Measurements from ENCODE around the gene RTN1.

Gene RTN1

DNA sequence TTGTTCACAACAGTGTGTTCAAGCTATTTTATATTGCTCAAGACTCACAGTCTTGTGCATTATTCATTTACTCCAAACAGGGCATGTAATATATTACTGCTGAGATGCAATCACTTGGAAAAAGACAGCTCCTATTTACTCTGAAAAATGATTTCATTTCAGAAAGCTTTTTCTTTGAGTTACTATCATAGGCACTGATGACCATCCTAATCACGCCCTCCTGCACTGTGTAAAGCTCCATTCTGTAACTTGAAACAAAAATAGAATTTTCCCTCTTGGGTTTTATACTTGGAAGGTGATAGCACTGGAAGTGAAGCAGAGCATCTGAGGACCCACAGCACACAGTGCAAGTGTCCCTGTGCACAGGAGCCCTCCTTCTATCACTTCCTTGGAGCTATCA is 55.6 kb downstream of the RTN1 start:
- H3K27ac ChIP-seq (ENCODE audit: low read depth, low read length), result no peak overlapping the region
- no peaks in the 10 kb centered on the region for H3K79me2 ChIP-seq (ENCODE audit: insufficient read depth, low read length)
- H4K20me1 ChIP-seq (ENCODE audit: low read depth, low read length), result no peaks in the 10 kb centered on the region
- H3K36me3 ChIP-seq (ENCODE audit: low read length), result no peaks in the 10 kb centered on the region
- H3K9ac ChIP-seq (ENCODE audit: low read length), result no peak overlapping the region
- TF ChIP-seq EZH2phosphoT487 (conservative IDR thresholded peaks at IDR 0.05; ENCODE audit: low read length), result no peak
- TF ChIP-seq, protein P1, sequence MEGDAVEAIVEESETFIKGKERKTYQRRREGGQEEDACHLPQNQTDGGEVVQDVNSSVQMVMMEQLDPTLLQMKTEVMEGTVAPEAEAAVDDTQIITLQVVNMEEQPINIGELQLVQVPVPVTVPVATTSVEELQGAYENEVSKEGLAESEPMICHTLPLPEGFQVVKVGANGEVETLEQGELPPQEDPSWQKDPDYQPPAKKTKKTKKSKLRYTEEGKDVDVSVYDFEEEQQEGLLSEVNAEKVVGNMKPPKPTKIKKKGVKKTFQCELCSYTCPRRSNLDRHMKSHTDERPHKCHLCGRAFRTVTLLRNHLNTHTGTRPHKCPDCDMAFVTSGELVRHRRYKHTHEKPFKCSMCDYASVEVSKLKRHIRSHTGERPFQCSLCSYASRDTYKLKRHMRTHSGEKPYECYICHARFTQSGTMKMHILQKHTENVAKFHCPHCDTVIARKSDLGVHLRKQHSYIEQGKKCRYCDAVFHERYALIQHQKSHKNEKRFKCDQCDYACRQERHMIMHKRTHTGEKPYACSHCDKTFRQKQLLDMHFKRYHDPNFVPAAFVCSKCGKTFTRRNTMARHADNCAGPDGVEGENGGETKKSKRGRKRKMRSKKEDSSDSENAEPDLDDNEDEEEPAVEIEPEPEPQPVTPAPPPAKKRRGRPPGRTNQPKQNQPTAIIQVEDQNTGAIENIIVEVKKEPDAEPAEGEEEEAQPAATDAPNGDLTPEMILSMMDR (IDR thresholded peaks at IDR 0.05; ENCODE audit: insufficient read depth, low read length, poor library complexity, severe bottlenecking), result no peak
- no peaks in the 10 kb centered on the region for H3K27me3 ChIP-seq (ENCODE audit: low read length)
- H3F3A ChIP-seq (ENCODE audit: insufficient read depth), result no peaks in the 10 kb centered on the region
- H2AFZ ChIP-seq (ENCODE audit: low read depth, low read length, severe bottlenecking), result no peak overlapping the region
- no peaks in the 10 kb centered on the region for H3K9me2 ChIP-seq (replicated peaks; ENCODE audit: insufficient read depth, low read length)
- no peak overlapping the region for H3K4me3 ChIP-seq (ENCODE audit: insufficient read depth, low read length, poor library complexity, severe bottlenecking)
- no peak overlapping the region for H3K4me2 ChIP-seq (ENCODE audit: low read depth, low read length, poor library complexity, severe bottlenecking)
- H3K9me3 ChIP-seq (ENCODE audit: insufficient read depth, low read length), result no peaks in the 10 kb centered on the region

DNA sequence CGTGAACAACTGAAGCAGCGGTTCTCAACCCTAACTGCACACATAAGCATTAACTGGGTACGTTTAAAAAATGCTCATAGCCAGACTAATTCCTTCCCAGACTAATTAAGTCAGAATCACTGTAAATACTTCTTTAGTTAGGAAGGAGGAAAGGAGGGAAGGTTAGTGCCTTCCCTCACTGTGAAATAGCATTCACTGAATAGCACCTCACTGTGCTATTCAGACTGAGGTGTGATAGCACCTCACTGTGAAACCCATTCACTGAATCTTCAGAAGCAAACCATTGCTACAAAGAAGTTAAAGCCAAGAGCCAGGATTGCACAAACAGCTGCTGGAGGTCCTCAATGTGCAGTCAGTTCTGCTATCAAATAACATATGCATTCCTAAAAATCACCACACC is 58.8 kb downstream of the RTN1 start:
- H3K9me3 ChIP-seq (ENCODE audit: insufficient read depth, low read length), result no peaks in the 10 kb centered on the region
- H3K27ac ChIP-seq (ENCODE audit: low read depth, low read length), result no peak overlapping the region
- H3F3A ChIP-seq (ENCODE audit: insufficient read depth), result no peaks in the 10 kb centered on the region
- H3K9me2 ChIP-seq (replicated peaks; ENCODE audit: insufficient read depth, low read length), result no peaks in the 10 kb centered on the region
- no peak overlapping the region for H3K4me2 ChIP-seq (ENCODE audit: low read depth, low read length, poor library complexity, severe bottlenecking)
- H2AFZ ChIP-seq (ENCODE audit: low read depth, low read length, severe bottlenecking), result no peak overlapping the region
- TF ChIP-seq, protein P1 (IDR thresholded peaks at IDR 0.05; ENCODE audit: insufficient read depth, low read length, poor library complexity, severe bottlenecking), result no peak
- TF ChIP-seq EZH2phosphoT487 (conservative IDR thresholded peaks at IDR 0.05; ENCODE audit: low read length), result no peak
- no peak overlapping the region for H3K4me3 ChIP-seq (ENCODE audit: insufficient read depth, low read length, poor library complexity, severe bottlenecking)
- no peaks in the 10 kb centered on the region for H3K79me2 ChIP-seq (ENCODE audit: insufficient read depth, low read length)
- H3K36me3 ChIP-seq (ENCODE audit: low read length), result no peaks in the 10 kb centered on the region
- H4K20me1 ChIP-seq (ENCODE audit: low read depth, low read length), result no peaks in the 10 kb centered on the region
- H3K27me3 ChIP-seq (ENCODE audit: low read length), result no peaks in the 10 kb centered on the region
- no peak overlapping the region for H3K9ac ChIP-seq (ENCODE audit: low read length)

DNA sequence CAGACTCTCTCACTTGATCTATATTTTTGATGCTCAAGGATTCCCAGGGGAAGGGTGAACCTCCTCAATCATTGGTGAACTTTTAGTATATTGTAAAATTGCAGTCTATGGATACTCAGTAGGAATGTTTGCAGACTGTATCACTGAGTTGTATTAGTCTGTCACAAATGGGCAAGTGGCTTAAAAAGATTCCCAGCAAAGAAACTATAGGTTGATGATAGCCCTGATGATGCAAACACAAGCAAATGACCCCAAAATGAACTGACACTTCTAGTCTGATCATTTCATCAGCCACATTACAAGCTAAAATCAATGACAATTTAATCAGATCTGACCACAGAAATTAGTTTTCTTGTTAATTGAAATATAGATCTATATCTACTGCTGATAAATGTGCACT is 59.5 kb downstream of the RTN1 start:
- Histone ChIP-seq H3K79me2 (ENCODE audit: insufficient read depth, low read length) (no peaks in the 10 kb centered on the region), H3K4me2 (ENCODE audit: low read depth, low read length, poor library complexity, severe bottlenecking) (no peak overlapping the region), H3K27ac (ENCODE audit: low read depth, low read length) (no peak overlapping the region), H3K4me3 (ENCODE audit: insufficient read depth, low read length, poor library complexity, severe bottlenecking) (no peak overlapping the region), H3K9me3 (ENCODE audit: insufficient read depth, low read length) (no peaks in the 10 kb centered on the region), H3K36me3 (ENCODE audit: low read length) (no peaks in the 10 kb centered on the region), H3K9me2 (replicated peaks; ENCODE audit: insufficient read depth, low read length) (no peaks in the 10 kb centered on the region), H3F3A (ENCODE audit: insufficient read depth) (no peaks in the 10 kb centered on the region), H3K27me3 (ENCODE audit: low read length) (no peaks in the 10 kb centered on the region), H3K9ac (ENCODE audit: low read length) (no peak overlapping the region), H4K20me1 (ENCODE audit: low read depth, low read length) (no peaks in the 10 kb centered on the region), H2AFZ (ENCODE audit: low read depth, low read length, severe bottlenecking) (no peak overlapping the region)
- TF ChIP-seq EZH2phosphoT487 (conservative IDR thresholded peaks at IDR 0.05; ENCODE audit: low read length), result no peak

- no peaks in the 10 kb centered on the region for H3K36me3 ChIP-seq (ENCODE audit: low read length)
- no peak for TF ChIP-seq EZH2phosphoT487 (conservative IDR thresholded peaks at IDR 0.05; ENCODE audit: low read length)
- TF ChIP-seq, protein P1 (IDR thresholded peaks at IDR 0.05; ENCODE audit: insufficient read depth, low read length, poor library complexity, severe bottlenecking), result no peak
- H3F3A ChIP-seq (ENCODE audit: insufficient read depth), result no peaks in the 10 kb centered on the region
- no peaks in the 10 kb centered on the region for H4K20me1 ChIP-seq (ENCODE audit: low read depth, low read length)
- no peaks in the 10 kb centered on the region for H3K79me2 ChIP-seq (ENCODE audit: insufficient read depth, low read length)
- no peak overlapping the region for H3K4me2 ChIP-seq (ENCODE audit: low read depth, low read length, poor library complexity, severe bottlenecking)
- H3K9me2 ChIP-seq (replicated peaks; ENCODE audit: insufficient read depth, low read length), result no peaks in the 10 kb centered on the region
- no peaks in the 10 kb centered on the region for H3K9me3 ChIP-seq (ENCODE audit: insufficient read depth, low read length)
- no peak overlapping the region for H2AFZ ChIP-seq (ENCODE audit: low read depth, low read length, severe bottlenecking)
- no peaks in the 10 kb centered on the region for H3K27me3 ChIP-seq (ENCODE audit: low read length)
- H3K9ac ChIP-seq (ENCODE audit: low read length), result no peak overlapping the region
- no peak overlapping the region for H3K27ac ChIP-seq (ENCODE audit: low read depth, low read length)
- no peak overlapping the region for H3K4me3 ChIP-seq (ENCODE audit: insufficient read depth, low read length, poor library complexity, severe bottlenecking)
These were observed 67.5 kb downstream of the RTN1 start for GRCh38 chr14:59803052-59803540.
